Stomach smooth muscle (tissue), 2 donors: ENCODE measurements around the gene SGTA.
"Not testable (repeated sequence)": the region's sequence is repeated elsewhere in the genome, so short reads cannot be mapped to it uniquely, and the experiment has no call there.

Source experiments
- H3K27ac ChIP-seq: one replicate; pipeline ENCODE4 v1.7.0; 2013; ENCODE audit warnings: mild to moderate bottlenecking, low read length, inconsistent platforms
- H3K27me3 ChIP-seq, 2 donors: one replicate each; pipeline ENCODE4 v1.7.0; 2013; ENCODE audit warnings: low read length in 2 of 2; ENCODE audit not compliant: insufficient read depth in 2 of 2, control insufficient read depth in 1 of 2
- H3K36me3 ChIP-seq, 2 donors: one replicate each; pipeline ENCODE4 v1.7.0; 2013; ENCODE audit warnings: low read length in 2 of 2; ENCODE audit not compliant: control insufficient read depth in 2 of 2, insufficient read depth in 2 of 2
- H3K4me1 ChIP-seq: one replicate; pipeline ENCODE4 v1.7.0; 2013; ENCODE audit warnings: low read length; ENCODE audit not compliant: control insufficient read depth, insufficient read depth
- H3K4me3 ChIP-seq, 2 donors: one replicate each; pipeline ENCODE4 v1.7.0; 2013; ENCODE audit warnings: low read length in 2 of 2
- H3K9ac ChIP-seq, 2 donors: one replicate each; pipeline ENCODE4 v1.7.0; 2013; ENCODE audit warnings: low read length in 2 of 2, mild to moderate bottlenecking in 1 of 2
- H3K9me3 ChIP-seq, 2 donors: one replicate each; pipeline ENCODE4 v1.7.0; 2013; ENCODE audit warnings: low read length in 2 of 2; ENCODE audit not compliant: control insufficient read depth in 2 of 2
- donor health status: healthy.
- donor health status: Pancreatic carcinoma.

SGTA gene

DNA sequence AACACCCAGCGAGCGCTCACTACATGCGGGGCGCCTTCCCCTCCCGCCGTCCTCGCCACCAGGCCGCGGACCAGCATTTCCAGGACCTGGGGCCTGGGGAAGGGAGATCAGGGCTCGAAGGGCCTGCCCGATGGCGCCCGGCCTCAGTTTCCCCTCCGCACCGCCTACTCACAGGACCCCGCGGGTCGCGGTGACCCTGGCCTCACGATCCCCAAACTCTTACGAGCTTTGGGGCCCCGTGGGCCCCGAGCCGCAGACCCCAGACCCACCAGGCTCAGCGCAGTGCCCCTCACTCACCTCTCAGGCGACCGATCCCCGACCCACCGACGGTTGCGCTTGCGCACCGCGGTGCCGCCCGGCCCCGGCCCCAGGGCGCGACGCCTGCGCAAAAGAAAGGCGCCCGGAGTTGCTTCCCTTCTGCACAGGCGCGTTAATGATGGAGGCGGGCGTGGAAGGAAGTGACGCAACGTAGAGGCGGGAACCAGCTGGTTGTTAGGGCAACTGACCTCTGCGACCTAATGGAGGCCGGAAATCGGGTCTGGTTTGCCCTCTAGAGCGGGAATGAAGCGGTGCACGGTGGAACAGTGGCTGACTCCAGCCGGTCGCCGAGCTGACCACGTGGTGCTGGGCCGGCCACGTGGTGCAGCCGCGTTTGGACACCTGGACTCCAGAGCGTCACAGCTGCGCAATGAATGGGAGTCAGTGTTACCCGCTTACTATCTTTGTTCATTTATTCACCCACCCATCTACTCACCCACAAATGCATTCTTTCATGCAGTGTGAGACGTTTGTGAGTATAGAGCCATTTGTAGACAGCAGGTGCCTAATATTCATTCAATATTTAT lies at the start of gene SGTA:
Gene SGTA, minus strand, starts transcription at position 338 of the 845 bp plus-strand sequence. CDS start 14,205 bp downstream, outside the sequence.
- no peaks in the 10 kb centered on the region for H3K27me3 ChIP-seq
- peaks cover 51% of the 10 kb centered on the region for H3K4me1 ChIP-seq
- H3K9me3 ChIP-seq: no peaks in the 10 kb centered on the region
- H3K9ac ChIP-seq: peak within 1 kb of the TSS; percentile 82 to 98
- peak within 1 kb of the TSS; percentile 82 to 97 for H3K4me3 ChIP-seq
- peak within 1 kb of the TSS; percentile 87 for H3K27ac ChIP-seq
- peaks cover 0 to 1% of the 10 kb centered on the region in 2 donors for H3K36me3 ChIP-seq

DNA sequence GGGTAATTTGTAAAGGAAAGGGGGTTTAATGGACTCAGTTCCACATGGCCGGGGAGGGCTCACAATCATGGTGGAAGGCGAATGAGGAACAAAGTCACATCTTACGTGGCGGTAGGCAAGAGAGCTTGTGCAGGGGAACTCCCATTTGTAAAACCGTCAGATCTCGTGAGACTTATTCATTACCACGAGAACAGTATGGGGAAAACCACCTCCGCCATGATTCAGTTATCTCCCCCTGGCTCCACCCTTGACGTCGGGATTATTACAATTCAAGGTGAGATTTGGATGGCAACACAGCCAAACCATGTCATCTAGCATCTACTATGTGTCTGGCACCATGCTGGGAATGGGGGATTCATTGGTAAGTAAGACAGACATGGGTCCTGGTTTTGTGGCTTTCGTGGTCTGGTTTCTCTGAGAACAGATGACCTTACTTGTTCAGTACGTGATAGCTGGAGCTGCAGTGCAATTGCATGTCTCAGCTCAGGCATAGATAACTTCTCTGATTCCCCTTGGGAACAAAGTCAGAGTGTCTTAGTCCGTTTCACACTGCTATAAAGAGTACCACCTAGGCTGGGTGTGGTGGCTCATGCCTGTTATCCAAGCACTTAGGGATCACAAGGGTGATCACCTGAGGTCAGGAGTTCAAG lies 44.9 kb upstream of the SGTA start:
- Histone ChIP-seq H3K4me3 (no peak overlapping the region), H3K9me3 (peaks cover 8 to 22% of the 10 kb centered on the region in 2 donors), H3K27me3 (no peaks in the 10 kb centered on the region), H3K27ac (no peak overlapping the region), H3K36me3 (peaks cover 24 to 27% of the 10 kb centered on the region in 2 donors), H3K4me1 (no peaks in the 10 kb centered on the region), H3K9ac (no peak overlapping the region)

- H3K9me3 ChIP-seq: peaks cover 3 to 13% of the 10 kb centered on the region in 2 donors
- H3K4me1 ChIP-seq: no peaks in the 10 kb centered on the region
- H3K36me3 ChIP-seq: peaks cover 19 to 20% of the 10 kb centered on the region in 2 donors
- no peak overlapping the region for H3K9ac ChIP-seq
- no peak overlapping the region for H3K4me3 ChIP-seq
- H3K27ac ChIP-seq: no peak overlapping the region
- H3K27me3 ChIP-seq: no peaks in the 10 kb centered on the region
Measured at GRCh38 chr19:2827022-2827421, 43.9 kb upstream of the SGTA start.

DNA sequence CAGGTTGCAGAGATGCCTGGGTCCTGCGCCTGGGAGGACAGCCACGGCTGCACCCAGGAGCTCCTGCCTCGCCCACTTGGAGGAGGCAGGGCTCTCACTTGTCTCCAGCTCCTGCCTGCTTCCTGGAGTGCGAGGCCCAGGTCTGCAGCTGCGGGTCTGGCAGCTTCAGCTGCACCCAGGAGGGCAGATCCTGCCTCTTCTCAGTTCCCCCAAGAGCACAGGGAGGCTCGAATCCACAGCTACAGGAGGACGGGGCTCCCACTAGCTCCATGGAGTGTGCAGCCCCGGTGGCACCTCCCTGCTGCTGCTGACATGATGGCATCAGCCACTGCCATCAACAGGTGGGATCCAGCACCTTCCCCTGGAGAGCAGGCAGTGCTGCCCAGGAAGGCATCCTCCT lies 41.1 kb upstream of the SGTA start:
- peaks cover 19 to 20% of the 10 kb centered on the region in 2 donors for H3K36me3 ChIP-seq
- H3K27ac ChIP-seq: no peak overlapping the region
- no peaks in the 10 kb centered on the region for H3K27me3 ChIP-seq
- peaks cover 9% of the 10 kb centered on the region for H3K4me1 ChIP-seq
- H3K9me3 ChIP-seq: peaks cover 0 to 10% of the 10 kb centered on the region in 2 donors
- no peak overlapping the region for H3K4me3 ChIP-seq
- H3K9ac ChIP-seq: no peak overlapping the region

DNA sequence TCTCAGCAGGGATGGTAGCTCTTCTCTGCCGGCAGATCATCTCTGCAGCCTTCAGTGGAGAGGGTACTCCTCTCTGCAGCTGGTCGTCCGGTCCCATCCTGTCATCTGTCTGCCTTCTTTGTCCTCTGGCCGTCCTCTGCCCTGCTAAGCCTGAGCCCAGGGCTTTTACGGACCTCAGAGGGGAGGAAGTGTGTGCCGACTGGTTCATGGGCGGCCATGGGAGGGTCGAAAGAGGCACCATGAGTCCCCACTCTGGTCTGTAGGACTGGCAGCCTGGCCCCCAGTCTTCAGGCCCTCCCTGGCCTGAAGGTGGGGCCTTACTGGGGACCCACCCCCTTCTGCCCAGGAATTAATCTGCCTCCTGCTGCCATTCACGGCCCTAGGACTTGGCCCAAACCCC lies 40.6 kb upstream of the SGTA start:
- no peak overlapping the region for H3K9ac ChIP-seq

DNA sequence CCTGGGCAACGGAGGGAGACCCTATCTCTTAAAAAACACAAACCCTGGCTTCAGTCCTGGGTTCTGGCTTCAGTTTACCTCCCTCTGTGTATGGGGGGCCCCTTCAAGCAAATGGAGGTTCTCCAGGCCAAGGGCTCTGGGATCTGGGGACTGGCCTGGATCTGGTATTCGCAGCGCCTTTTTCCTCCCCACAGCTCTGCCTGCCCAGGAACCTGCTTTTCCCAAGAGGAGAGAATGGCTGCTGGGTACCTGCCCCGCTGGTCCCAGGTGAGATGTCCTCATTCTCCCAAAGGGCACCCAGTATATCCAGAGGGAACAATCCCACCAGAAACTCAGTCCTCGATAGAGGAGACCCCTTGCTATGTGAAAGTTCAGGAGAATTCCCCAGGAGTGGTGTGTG lies 39.8 kb upstream of the SGTA start:
- H3K4me3 ChIP-seq: no peak overlapping the region
- no peak overlapping the region for H3K9ac ChIP-seq
- peaks cover 9% of the 10 kb centered on the region for H3K4me1 ChIP-seq
- H3K36me3 ChIP-seq: peaks cover 12 to 15% of the 10 kb centered on the region in 2 donors
- no peaks in the 10 kb centered on the region for H3K27me3 ChIP-seq
- peaks cover 0 to 4% of the 10 kb centered on the region in 2 donors for H3K9me3 ChIP-seq
- H3K27ac ChIP-seq: no peak overlapping the region

More for the DNA sequence above, 40.6 kb upstream of the SGTA start:
- Histone ChIP-seq H3K36me3 (peaks cover 19% of the 10 kb centered on the region in 2 donors), H3K4me1 (peaks cover 9% of the 10 kb centered on the region), H3K9me3 (peaks cover 0 to 8% of the 10 kb centered on the region in 2 donors), H3K27me3 (no peaks in the 10 kb centered on the region), H3K4me3 (no peak overlapping the region), H3K27ac (no peak overlapping the region)

DNA sequence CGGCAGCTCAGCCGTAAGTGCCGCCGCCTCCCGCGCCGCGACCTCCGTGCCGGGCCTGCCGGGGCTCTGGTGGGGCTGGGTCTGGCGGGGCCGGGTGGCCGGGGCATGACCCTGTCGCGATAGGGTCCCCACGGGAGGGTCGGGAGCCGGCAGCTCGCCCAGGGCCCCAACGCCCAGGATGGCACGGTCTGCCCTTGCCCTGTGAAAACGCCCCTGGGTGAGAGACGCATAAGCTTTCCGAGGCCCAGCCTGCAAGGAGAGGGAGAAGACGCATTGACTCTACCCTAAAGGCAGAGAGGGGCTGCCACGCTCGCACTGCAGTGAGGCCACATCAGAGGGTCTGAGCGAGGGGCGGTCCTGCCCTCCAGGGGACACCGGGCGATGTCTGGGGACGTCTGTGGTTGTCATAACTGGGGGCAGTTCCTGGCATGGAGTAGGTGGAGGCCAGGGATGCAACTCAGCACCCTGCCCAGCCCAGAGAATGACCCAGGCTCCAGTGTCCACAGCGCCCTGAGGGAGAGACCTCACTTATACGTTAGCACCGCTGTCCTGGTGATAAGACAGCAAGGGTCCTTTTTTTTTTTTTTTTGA lies 37.1 kb upstream of the SGTA start:
- peak overlapping the region; percentile 59 to 74 for H3K9ac ChIP-seq

DNA sequence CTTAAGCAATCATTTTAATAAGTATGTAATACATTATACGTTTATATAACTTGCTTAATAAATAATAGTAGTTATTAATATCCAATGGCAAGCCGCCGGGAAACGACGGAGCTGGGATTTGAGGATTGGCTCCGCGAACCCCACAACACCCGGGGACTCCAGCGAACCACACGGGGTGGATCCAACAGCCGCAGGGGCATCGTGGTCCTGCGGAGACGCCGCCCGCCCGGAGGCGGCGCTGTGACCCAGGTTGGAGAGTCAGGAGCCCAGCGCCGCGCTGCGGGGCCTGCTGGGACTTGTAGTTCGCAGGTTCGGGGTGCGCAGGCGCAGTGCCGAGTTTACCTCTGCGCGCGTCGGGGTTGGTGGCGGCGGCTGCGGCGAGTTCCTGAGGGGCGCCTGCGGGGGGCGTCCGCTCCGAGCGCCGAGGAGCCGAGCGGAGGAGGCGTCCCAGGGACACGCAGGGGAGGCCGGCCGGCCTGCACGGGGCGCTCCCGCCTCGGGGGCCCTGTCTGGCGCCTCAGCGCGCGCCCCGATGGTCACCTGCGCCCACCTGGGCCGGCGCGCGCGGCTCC lies 36.6 kb upstream of the SGTA start, which contains the start of gene ZNF554:
Gene ZNF554, plus strand, starts transcription at position 329 of the 572 bp plus-strand sequence. Its CDS starts 204 bp downstream, at position 533.
- Histone ChIP-seq H3K9me3 (no peaks in the 10 kb centered on the region), H3K36me3 (peaks cover 6 to 7% of the 10 kb centered on the region in 2 donors), H3K9ac (peak within 1 kb of the TSS; percentile 59 to 74), H3K27me3 (no peaks in the 10 kb centered on the region), H3K4me1 (peaks cover 9% of the 10 kb centered on the region), H3K27ac (no peak within 1 kb of the TSS), H3K4me3 (peak within 1 kb of the TSS; percentile 77 to 88)

More for the DNA sequence above, 37.1 kb upstream of the SGTA start:
- Histone ChIP-seq H3K9me3 (no peaks in the 10 kb centered on the region), H3K36me3 (peaks cover 6 to 7% of the 10 kb centered on the region in 2 donors), H3K27ac (no peak overlapping the region), H3K27me3 (no peaks in the 10 kb centered on the region), H3K4me3 (peak overlapping the region; percentile 77 to 88), H3K4me1 (peaks cover 9% of the 10 kb centered on the region)

GRCh38 chr19:2817237-2817829 lies 34.3 kb upstream of the SGTA start:
- not testable (repeated sequence) for H3K36me3 ChIP-seq, H3K27ac ChIP-seq, H3K27me3 ChIP-seq, H3K9me3 ChIP-seq, H3K4me1 ChIP-seq, H3K4me3 ChIP-seq, H3K9ac ChIP-seq

- Histone ChIP-seq H3K4me1 (peaks cover 9% of the 10 kb centered on the region), H3K36me3 (peaks cover 2 to 5% of the 10 kb centered on the region in 2 donors), H3K27me3 (no peaks in the 10 kb centered on the region), H3K4me3 (no peak overlapping the region), H3K9me3 (no peaks in the 10 kb centered on the region), H3K27ac (no peak overlapping the region), H3K9ac (no peak overlapping the region)
Measured at GRCh38 chr19:2816641-2817040, 33.6 kb upstream of the SGTA start.
